Measurements from ENCODE around the gene C2CD4A. TPM values are rescaled to one million over a fixed set of nuclear protein-coding genes. Genes with fewer than 3 reads are reported as not detected.

C2CD4A gene
- total and polyA plus RNA-seq, 10 of the 15 experiments (the other 5 are each of a cell fraction or from before 2014, with no cell fraction given) = not detected

- TF ChIP-seq CHD4 (IDR thresholded peaks at IDR 0.05) = no peak
- Histone ChIP-seq H3K4me1 (ENCODE audit: control insufficient read depth, insufficient read depth, low read length) (no peaks in the 10 kb centered on the region), H3K4me2 (ENCODE audit: control insufficient read depth, insufficient read depth) (peak overlapping the region; percentile 12), H3K79me2 (ENCODE audit: control insufficient read depth, insufficient read depth, low read length) (peaks cover 43% of the 10 kb centered on the region), H4K20me1 (ENCODE audit: control insufficient read depth, insufficient read depth) (no peaks in the 10 kb centered on the region), H2AFZ (ENCODE audit: control insufficient read depth, low read depth, low read length) (no peak overlapping the region), H3K4me3 (peak overlapping the region; percentile 34; the same call in 1 of the 2 replicates), H3K9ac (ENCODE audit: control insufficient read depth, insufficient read depth, low read length) (no peak overlapping the region), H3K27me3 (replicated peaks in 1 of 2; ENCODE audit: control insufficient read depth in 2 of 2, insufficient read depth in 2 of 2, low read length in 1 of 2) (no peaks in the 10 kb centered on the region; a peak in 1 of 4 replicates), H3K36me3 (ENCODE audit: control insufficient read depth in 2 of 2, insufficient read depth in 2 of 2, low read length in 1 of 2) (no peaks in the 10 kb centered on the region), H3K9me3 (replicated peaks; ENCODE audit: control insufficient read depth, insufficient read depth, low read length) (no peaks in the 10 kb centered on the region), H3K27ac (ENCODE audit: control insufficient read depth, insufficient read depth) (no peak overlapping the region)
- FAIRE-seq (no peak), ATAC-seq (no peak), DNase-seq (ENCODE audit: low read depth, low spot score) (no peak)
- CTCF ChIA-PET = interaction anchor here (0.7 to 2.6 kb wide), 7 partner anchors 8 to 143 kb away, joined by 3 to 9 read pairs (median 3); no protein-coding TSS in a partner anchor
- RAD21 ChIA-PET (ENCODE audit: unreplicated experiment) = interaction anchor here (0.6 to 2.4 kb wide), 4 partner anchors 11 to 45 kb away, joined by 3 to 14 read pairs (median 4); no protein-coding TSS in a partner anchor
- in situ Hi-C loops (cut with MboI) = no loop called here
- WGBS (ENCODE audit: insufficient coverage, insufficient replicate concordance, low lambda C conversion rate, missing lambda C conversion rate) = 85% methylated on average over 5 of the region's 5 CpGs
- POLR2A ChIA-PET = interaction anchor here (0.7 to 2.3 kb wide), 3 partner anchors 8 to 32 kb away, joined by 3 to 7 read pairs (median 4); no protein-coding TSS in a partner anchor
- SMC1A ChIA-PET (ENCODE audit: uncharacterized antibody, unreplicated experiment) = interaction anchor here (0.7 to 3.2 kb wide), 10 partner anchors 11 to 222 kb away, joined by 3 to 20 read pairs (median 3); no protein-coding TSS in a partner anchor
- BruUV-seq (replicated peaks) = no TSS peak
- intact Hi-C loops (cut with micrococcal nuclease; ENCODE audit: unreplicated experiment) = no loop called here
Measured at GRCh38 chr15:62058327-62059028, 8.3 kb upstream of the C2CD4A start.

GRCh38 chr15:62059108-62059815, 7.5 kb upstream of the C2CD4A start:
- peak overlapping the region; percentile 91 for H3K27ac ChIP-seq (ENCODE audit: control insufficient read depth, insufficient read depth)
- ChIA-PET SMC1A (ENCODE audit: uncharacterized antibody, unreplicated experiment) (interaction anchor here (0.7 to 3.2 kb wide), 10 partner anchors 12 to 222 kb away, joined by 3 to 20 read pairs (median 3); no protein-coding TSS in a partner anchor), CTCF (interaction anchor here (0.7 to 3.0 kb wide), 12 partner anchors 8 to 180 kb away, joined by 3 to 13 read pairs (median 4); no protein-coding TSS in a partner anchor), RAD21 (ENCODE audit: unreplicated experiment) (interaction anchor here (0.6 to 2.4 kb wide), 6 partner anchors 12 to 84 kb away, joined by 3 to 14 read pairs (median 4); no protein-coding TSS in a partner anchor), POLR2A (interaction anchor here (0.7 to 2.3 kb wide), 3 partner anchors 9 to 173 kb away, joined by 3 to 7 read pairs (median 3); no protein-coding TSS in a partner anchor)
- no peaks in the 10 kb centered on the region for H4K20me1 ChIP-seq (ENCODE audit: control insufficient read depth, insufficient read depth)
- no peaks in the 10 kb centered on the region for H3K4me1 ChIP-seq (ENCODE audit: control insufficient read depth, insufficient read depth, low read length)
- BruUV-seq (replicated peaks) = TSS peak; percentile 68
- FAIRE-seq (no peak), DNase-seq (ENCODE audit: low read depth, low spot score) (no peak), ATAC-seq (peak; percentile 19; the same call in 2 of the 3 replicates)
- peak overlapping the region; percentile 46 for H3K4me2 ChIP-seq (ENCODE audit: control insufficient read depth, insufficient read depth)
- H3K9ac ChIP-seq (ENCODE audit: control insufficient read depth, insufficient read depth, low read length) = peak overlapping the region; percentile 94
- intact Hi-C loops (cut with micrococcal nuclease; ENCODE audit: unreplicated experiment) (no loop called here), in situ Hi-C loops (cut with MboI) (no loop called here)
- H2AFZ ChIP-seq (ENCODE audit: control insufficient read depth, low read depth, low read length) = peak overlapping the region; percentile 95
- no peaks in the 10 kb centered on the region for H3K36me3 ChIP-seq (ENCODE audit: control insufficient read depth in 2 of 2, insufficient read depth in 2 of 2, low read length in 1 of 2)
- peak overlapping the region; percentile 73 for H3K4me3 ChIP-seq
- 1% methylated on average over 13 of the region's 13 CpGs for WGBS (ENCODE audit: insufficient coverage, insufficient replicate concordance, low lambda C conversion rate, missing lambda C conversion rate)
- no peaks in the 10 kb centered on the region; a peak in 1 of 4 replicates for H3K27me3 ChIP-seq (replicated peaks in 1 of 2; ENCODE audit: control insufficient read depth in 2 of 2, insufficient read depth in 2 of 2, low read length in 1 of 2)
- H3K79me2 ChIP-seq (ENCODE audit: control insufficient read depth, insufficient read depth, low read length) = peaks cover 39% of the 10 kb centered on the region
- no peaks in the 10 kb centered on the region for H3K9me3 ChIP-seq (replicated peaks; ENCODE audit: control insufficient read depth, insufficient read depth, low read length)
- TF ChIP-seq REST (IDR thresholded peaks at IDR 0.05; ENCODE audit: low read depth, low read length) (no peak), BCL3 (IDR thresholded peaks at IDR 0.05; ENCODE audit: borderline replicate concordance, insufficient read depth, low read depth, low read length, poor library complexity, severe bottlenecking) (no peak), HDGF (IDR thresholded peaks at IDR 0.05) (no peak), RUNX3 (IDR thresholded peaks at IDR 0.05; ENCODE audit: low read length) (no peak), WRNIP1 (IDR thresholded peaks at IDR 0.05; ENCODE audit: borderline replicate concordance, low read depth, low read length) (no peak), POLR2AphosphoS5 (IDR thresholded peaks at IDR 0.05; ENCODE audit: low read length) (no peak), POLR2AphosphoS2 (IDR thresholded peaks at IDR 0.05; ENCODE audit: low read depth, low read length) (no peak), IKZF2 (IDR thresholded peaks at IDR 0.05) (no peak)

Measured in GM12878 (cell line).